SK-N-MC (cell line): ENCODE results near the gene SPATC1L.

ENCODE experiments used
- DNase-seq: peaks from one replicate; pipeline ENCODE4 v3.0.0-alpha.2; 2011; ENCODE audit warnings: low read depth, low spot score
- H3K27ac ChIP-seq: fragments of 200-600 bp; sonication (generic); 2 replicates; pipeline ENCODE4 v1.5.1; 2016; ENCODE audit warnings: mixed run types
- H3K36me3 ChIP-seq: fragments of 200-600 bp; sonication (generic); 2 replicates; pipeline ENCODE4 v1.6.1; 2017; ENCODE audit warnings: antibody characterized with exemption, low read length, mixed read lengths; ENCODE audit not compliant: insufficient read depth
- H3K4me3 ChIP-seq: fragments of 200-600 bp; sonication (generic); 2 replicates; pipeline ENCODE4 v1.5.1; 2016
- H3K9ac ChIP-seq: fragments of 200-600 bp; sonication (generic); 2 replicates; pipeline ENCODE4 v1.8.0; 2017; ENCODE audit warnings: mixed run types, mixed read lengths; ENCODE audit not compliant: insufficient read length
- H3K9me3 ChIP-seq: fragments of 200-600 bp; sonication (generic); 2 replicates; pipeline ENCODE4 v1.6.1; 2017; ENCODE audit warnings: low read depth, mild to moderate bottlenecking, antibody characterized with exemption, low read length, moderate library complexity, mixed read lengths
- EZH2 ChIP-seq: fragments of 200-600 bp; sonication (generic); IDR thresholded peaks from one replicate; pipeline ENCODE4 v1.6.1; 2017; ENCODE audit warnings: antibody characterized with exemption
- FOXP2 ChIP-seq: optimal IDR thresholded peaks from 2 replicates; pipeline ENCODE3; 2011; ENCODE audit warnings: mild to moderate bottlenecking, moderate library complexity; ENCODE audit not compliant: insufficient read depth; ENCODE audit errors: extremely low read length, control extremely low read depth
- POLR2AphosphoS5 ChIP-seq: IDR thresholded peaks from 2 replicates; pipeline ENCODE4 v1.6.1; 2012; ENCODE audit warnings: mild to moderate bottlenecking, low read depth, low read length, borderline replicate concordance

SPATC1L gene

DNA sequence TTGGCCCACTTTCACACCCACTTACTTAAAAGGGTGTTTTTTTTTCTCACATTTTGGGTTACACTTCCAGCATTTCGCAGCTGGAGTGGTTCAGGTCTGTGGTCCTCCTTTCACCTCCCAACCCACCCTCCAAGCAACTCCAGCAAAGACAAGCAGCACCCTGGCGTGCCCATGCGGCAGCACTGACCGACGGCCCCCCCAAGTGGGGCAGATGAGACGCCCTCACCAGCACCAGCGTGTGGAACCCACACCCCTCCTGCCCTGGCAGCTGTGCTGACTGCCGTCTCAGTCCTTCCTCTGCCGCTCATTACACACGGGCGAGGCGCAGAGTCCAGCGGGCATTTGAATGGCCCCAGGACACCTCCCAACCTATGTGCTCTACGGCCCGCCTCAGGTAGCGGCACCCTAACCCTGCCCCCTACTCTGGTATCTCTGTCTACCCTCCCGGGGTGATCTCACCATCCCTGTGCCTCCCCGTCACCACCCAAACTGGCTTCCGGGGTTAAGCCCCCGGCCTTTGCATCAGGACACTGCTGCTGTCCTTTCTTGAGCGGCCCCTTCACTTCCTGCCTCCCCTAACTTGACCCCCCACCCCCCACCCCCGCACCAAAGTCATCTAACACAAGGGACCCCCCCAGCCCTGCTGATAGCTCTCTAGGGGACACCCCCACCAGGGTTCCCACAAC lies 33.4 kb upstream of the SPATC1L start:
- Histone ChIP-seq H3K9ac (no peak overlapping the region), H3K36me3 (peaks cover 36% of the 10 kb centered on the region), H3K27ac (no peak overlapping the region), H3K9me3 (no peaks in the 10 kb centered on the region), H3K4me3 (no peak overlapping the region)
- no peak for DNase-seq
- TF ChIP-seq EZH2, result no peak
- TF ChIP-seq FOXP2, result no peak
- no peak for TF ChIP-seq POLR2AphosphoS5

GRCh38 chr21:46216132-46216747 lies 32.0 kb upstream of the SPATC1L start:
- no peaks in the 10 kb centered on the region for H3K9me3 ChIP-seq
- no peak overlapping the region for H3K4me3 ChIP-seq
- H3K9ac ChIP-seq, result no peak overlapping the region
- TF ChIP-seq FOXP2, result no peak
- TF ChIP-seq EZH2, result no peak
- TF ChIP-seq POLR2AphosphoS5, result no peak
- H3K27ac ChIP-seq, result no peak overlapping the region
- no peak for DNase-seq
- peaks cover 31% of the 10 kb centered on the region for H3K36me3 ChIP-seq

DNA sequence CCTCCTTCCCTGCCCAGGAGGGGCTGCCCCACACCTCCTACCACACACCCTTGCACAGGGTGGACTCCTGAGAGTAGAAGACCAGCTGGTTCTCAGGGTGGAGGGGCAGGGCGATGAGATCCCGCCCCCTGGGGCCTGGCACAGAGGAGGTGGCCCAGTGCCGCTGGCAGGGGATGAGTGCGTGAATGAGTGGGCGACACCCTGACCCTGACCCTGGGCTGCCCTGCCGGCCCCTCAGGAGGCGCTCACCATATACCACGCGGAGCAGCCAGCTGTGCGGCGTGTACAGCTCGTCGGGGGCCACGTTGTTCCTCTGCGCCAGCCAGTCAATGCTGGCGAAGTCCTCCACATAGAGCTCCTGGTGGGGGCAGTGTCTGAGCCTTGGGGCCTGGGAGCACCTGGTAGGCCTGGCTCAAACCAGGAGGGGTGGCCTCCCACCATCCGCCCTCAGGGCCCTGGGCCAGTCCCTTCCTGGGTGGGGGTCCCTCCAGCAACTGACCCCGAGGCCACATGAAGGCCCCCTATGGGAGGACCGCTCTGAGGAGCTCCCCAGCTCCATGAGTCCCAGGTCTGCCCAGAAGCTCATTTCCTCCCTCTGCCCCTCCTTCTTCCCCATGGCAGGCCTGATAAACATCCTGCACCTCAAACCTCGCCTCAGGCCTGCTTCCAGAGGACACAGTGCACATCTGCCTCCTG lies 31.3 kb upstream of the SPATC1L start:
- Histone ChIP-seq H3K36me3 (peaks cover 30% of the 10 kb centered on the region), H3K9ac (no peak overlapping the region), H3K27ac (no peak overlapping the region), H3K4me3 (no peak overlapping the region), H3K9me3 (no peaks in the 10 kb centered on the region)
- no peak for TF ChIP-seq EZH2
- TF ChIP-seq POLR2AphosphoS5, result no peak
- TF ChIP-seq FOXP2, result no peak
- DNase-seq, result no peak

DNA sequence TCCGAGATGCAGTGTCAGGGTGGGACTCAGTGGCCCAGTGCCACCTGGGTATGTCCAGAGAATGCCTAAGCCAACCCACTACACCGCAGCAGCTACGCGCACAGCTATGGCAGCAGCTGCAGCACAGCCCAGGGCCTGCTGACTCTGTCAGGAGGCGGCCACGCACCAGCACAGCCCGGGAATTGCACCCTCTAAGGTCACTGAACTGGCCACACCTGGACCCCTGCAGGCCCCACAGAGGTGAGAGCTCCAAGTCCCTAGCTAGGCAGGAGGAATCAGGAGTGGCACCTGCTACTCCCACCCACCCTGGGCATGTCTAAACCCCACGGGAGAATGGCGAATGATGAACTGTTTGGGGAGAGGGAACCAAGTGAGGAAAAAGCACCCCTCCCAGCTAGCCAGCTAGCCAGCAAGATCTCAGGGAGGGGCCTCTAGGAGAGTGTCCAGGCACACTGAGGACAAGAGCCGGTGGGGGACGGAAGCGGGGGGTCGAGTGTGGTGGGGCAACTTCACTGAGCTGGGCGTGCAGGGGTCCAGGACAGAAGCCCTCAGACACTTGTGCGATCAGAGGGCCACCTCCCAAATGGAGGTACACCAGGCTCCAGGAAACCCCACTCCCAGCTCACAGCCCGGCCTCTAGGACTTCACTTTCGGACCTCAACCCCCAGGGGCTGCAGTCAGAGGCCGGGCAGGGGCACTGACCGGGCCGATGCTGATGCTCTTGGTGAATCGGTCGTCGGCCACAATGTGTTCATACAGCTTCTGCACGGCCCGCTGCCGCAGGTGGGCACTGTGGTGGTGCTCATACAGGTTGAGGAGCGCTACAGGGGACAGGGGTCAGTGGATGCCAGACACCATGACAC lies 30.4 kb upstream of the SPATC1L start:
- TF ChIP-seq EZH2 (no peak), FOXP2 (no peak), POLR2AphosphoS5 (no peak)
- no peak overlapping the region for H3K27ac ChIP-seq
- no peak overlapping the region for H3K4me3 ChIP-seq
- peaks cover 28% of the 10 kb centered on the region for H3K36me3 ChIP-seq
- DNase-seq, result no peak
- H3K9ac ChIP-seq, result no peak overlapping the region
- no peaks in the 10 kb centered on the region for H3K9me3 ChIP-seq

DNA sequence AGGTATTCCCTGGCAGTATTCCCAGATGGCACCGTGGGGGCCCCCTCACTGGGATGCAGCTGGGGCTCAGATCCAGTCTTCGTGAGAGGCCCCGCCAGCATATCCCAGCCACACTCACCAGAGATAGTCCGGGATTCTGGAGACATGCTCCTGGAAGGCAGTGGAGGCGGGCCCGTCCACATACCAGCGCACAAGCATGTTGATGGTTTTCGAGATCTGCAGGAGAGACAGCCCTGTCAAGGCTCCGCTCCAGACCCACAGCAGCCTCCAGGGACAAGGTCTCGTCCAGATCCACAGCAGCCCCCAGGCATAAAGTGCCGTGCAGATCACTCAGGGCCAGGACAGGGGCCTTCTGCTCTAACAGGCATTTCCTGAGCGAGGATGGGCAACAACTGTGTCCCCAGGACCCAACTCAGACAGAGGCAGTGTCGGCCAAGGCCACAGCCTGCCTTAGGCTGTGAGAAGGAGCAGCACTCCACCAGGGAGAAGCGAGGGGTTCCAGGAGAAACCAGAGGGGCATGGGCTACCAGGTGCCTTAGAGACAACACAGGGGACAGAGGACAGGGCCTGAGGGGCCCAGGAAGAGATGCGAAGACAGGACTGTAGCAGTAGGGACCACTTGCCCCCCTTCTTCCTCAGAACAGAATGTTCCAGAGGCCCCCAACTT lies 29.5 kb upstream of the SPATC1L start:
- H3K27ac ChIP-seq, result no peak overlapping the region
- no peak overlapping the region for H3K9ac ChIP-seq
- no peaks in the 10 kb centered on the region for H3K9me3 ChIP-seq
- DNase-seq, result no peak
- H3K36me3 ChIP-seq, result peaks cover 28% of the 10 kb centered on the region; the same call in 1 of the 2 replicates
- TF ChIP-seq EZH2, result no peak
- TF ChIP-seq FOXP2, result no peak
- H3K4me3 ChIP-seq, result no peak overlapping the region

DNA sequence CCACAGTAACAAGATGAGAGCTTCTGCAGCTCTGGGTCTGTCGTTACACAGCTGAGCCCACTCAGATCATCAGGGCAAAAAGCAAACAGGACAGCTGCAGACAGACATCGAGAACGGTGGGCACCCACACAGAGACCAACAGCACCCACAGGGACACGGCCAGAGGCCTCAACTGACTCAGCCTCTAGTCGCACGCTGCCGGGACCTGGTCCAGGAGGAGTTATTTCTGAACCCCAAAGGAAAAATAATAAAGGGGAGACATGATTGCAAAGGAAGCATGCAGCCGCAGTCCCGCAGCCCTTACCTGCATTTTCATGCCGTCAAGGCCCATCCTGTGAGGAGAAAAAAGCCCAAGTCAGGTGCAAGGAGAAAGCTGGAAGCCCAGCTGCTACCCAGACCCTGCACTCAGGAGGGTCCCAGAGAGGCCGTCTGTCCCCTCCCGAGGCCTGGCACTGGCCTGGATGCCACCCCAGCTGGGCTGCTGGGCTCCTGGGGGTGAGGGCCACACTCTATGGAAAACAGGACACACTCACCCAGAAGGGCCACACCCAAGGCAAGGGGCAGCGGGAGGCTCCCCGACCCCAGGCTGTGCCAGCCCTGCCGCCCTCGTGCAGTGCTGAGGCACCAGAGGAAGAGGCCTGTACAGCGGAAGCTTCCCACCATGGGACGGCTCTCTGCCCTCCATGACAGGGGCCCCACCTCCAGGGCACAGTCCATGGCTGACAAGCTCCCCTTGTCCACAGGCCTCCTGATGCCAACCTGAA lies 28.6 kb upstream of the SPATC1L start:
- H3K27ac ChIP-seq, result no peak overlapping the region
- TF ChIP-seq EZH2, result no peak
- TF ChIP-seq POLR2AphosphoS5, result no peak
- H3K9ac ChIP-seq, result no peak overlapping the region
- peaks cover 33% of the 10 kb centered on the region; the same call in 1 of the 2 replicates for H3K36me3 ChIP-seq
- DNase-seq, result no peak
- H3K4me3 ChIP-seq, result no peak overlapping the region
- H3K9me3 ChIP-seq, result no peaks in the 10 kb centered on the region
